SK-N-SH treated with all-trans-retinoic acid at 6 μM for 48 hours (cell line): ENCODE results near the gene IRAG1.

ENCODE experiments used
- ATAC-seq: fragments of 200-7000 bp; cut with Tn5 transposase; 3 replicates; pipeline ENCODE4 v1.9.1; 2020; ENCODE audit warnings: mild to moderate bottlenecking, moderate library complexity
- BACH2 ChIP-seq: fragments of 250-450 bp; sonication (Bioruptor Pico); IDR thresholded peaks from 2 replicates; pipeline ENCODE4 v1.9.0; 2021; ENCODE audit warnings: mild to moderate bottlenecking, borderline replicate concordance
- ESRRG ChIP-seq: fragments of 250-450 bp; sonication (Bioruptor Pico); IDR thresholded peaks from 2 replicates; pipeline ENCODE4 v1.6.1; 2021; ENCODE audit warnings: mild to moderate bottlenecking
- GLIS3 ChIP-seq: fragments of 250-450 bp; sonication (Bioruptor Pico); IDR thresholded peaks from 2 replicates; pipeline ENCODE4 v1.5.0; 2020; ENCODE audit warnings: mild to moderate bottlenecking, moderate library complexity
- PPARA ChIP-seq: fragments of 250-450 bp; sonication (Bioruptor Pico); IDR thresholded peaks from 2 replicates; pipeline ENCODE4 v1.5.0; 2020; ENCODE audit warnings: mild to moderate bottlenecking, borderline replicate concordance
- RARB ChIP-seq: fragments of 250-450 bp; sonication (Bioruptor Pico); IDR thresholded peaks from 2 replicates; pipeline ENCODE4 v1.8.0; 2021; ENCODE audit warnings: mild to moderate bottlenecking, moderate library complexity
- TCF4 ChIP-seq: fragments of 250-450 bp; sonication (Bioruptor Pico); IDR thresholded peaks from 2 replicates; pipeline ENCODE4 v1.8.0; 2021; ENCODE audit warnings: mild to moderate bottlenecking, moderate library complexity, borderline replicate concordance
- ZNF70 ChIP-seq: fragments of 450-650 bp; formaldehyde crosslinking; IDR thresholded peaks from 2 replicates; pipeline ENCODE4 v1.5.0; 2020; ENCODE audit warnings: mild to moderate bottlenecking, moderate library complexity
- ZNF8 ChIP-seq: fragments of 450-650 bp; formaldehyde crosslinking; IDR thresholded peaks from 2 replicates; pipeline ENCODE4 v1.5.0; 2020; ENCODE audit warnings: mild to moderate bottlenecking, moderate library complexity
- TF ChIP-seq, protein P1 (sequence below): fragments of 250-450 bp; sonication (Bioruptor Pico); IDR thresholded peaks from 2 replicates; pipeline ENCODE4 v1.5.0; 2020; ENCODE audit warnings: mild to moderate bottlenecking, moderate library complexity
- TF ChIP-seq, protein P2 (sequence below): fragments of 250-450 bp; sonication (Bioruptor Pico); IDR thresholded peaks from 2 replicates; pipeline ENCODE4 v1.8.0; 2021; ENCODE audit warnings: low read depth, mild to moderate bottlenecking, moderate library complexity, borderline replicate concordance
- TF ChIP-seq, protein P3 (sequence below): fragments of 250-450 bp; sonication (Bioruptor Pico); IDR thresholded peaks from 2 replicates; pipeline ENCODE4 v1.5.1; 2020; ENCODE audit warnings: low read depth, mild to moderate bottlenecking, moderate library complexity
- TF ChIP-seq, protein P4 (sequence below): fragments of 250-450 bp; sonication (Bioruptor Pico); IDR thresholded peaks from 2 replicates; pipeline ENCODE4 v1.8.0; 2020; ENCODE audit warnings: mild to moderate bottlenecking, moderate library complexity, borderline replicate concordance

The IRAG1 gene, protein sequence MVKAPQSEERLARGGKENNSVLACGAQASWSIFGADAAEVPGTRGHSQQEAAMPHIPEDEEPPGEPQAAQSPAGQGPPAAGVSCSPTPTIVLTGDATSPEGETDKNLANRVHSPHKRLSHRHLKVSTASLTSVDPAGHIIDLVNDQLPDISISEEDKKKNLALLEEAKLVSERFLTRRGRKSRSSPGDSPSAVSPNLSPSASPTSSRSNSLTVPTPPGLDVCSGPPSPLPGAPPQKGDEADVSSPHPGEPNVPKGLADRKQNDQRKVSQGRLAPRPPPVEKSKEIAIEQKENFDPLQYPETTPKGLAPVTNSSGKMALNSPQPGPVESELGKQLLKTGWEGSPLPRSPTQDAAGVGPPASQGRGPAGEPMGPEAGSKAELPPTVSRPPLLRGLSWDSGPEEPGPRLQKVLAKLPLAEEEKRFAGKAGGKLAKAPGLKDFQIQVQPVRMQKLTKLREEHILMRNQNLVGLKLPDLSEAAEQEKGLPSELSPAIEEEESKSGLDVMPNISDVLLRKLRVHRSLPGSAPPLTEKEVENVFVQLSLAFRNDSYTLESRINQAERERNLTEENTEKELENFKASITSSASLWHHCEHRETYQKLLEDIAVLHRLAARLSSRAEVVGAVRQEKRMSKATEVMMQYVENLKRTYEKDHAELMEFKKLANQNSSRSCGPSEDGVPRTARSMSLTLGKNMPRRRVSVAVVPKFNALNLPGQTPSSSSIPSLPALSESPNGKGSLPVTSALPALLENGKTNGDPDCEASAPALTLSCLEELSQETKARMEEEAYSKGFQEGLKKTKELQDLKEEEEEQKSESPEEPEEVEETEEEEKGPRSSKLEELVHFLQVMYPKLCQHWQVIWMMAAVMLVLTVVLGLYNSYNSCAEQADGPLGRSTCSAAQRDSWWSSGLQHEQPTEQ

DNA sequence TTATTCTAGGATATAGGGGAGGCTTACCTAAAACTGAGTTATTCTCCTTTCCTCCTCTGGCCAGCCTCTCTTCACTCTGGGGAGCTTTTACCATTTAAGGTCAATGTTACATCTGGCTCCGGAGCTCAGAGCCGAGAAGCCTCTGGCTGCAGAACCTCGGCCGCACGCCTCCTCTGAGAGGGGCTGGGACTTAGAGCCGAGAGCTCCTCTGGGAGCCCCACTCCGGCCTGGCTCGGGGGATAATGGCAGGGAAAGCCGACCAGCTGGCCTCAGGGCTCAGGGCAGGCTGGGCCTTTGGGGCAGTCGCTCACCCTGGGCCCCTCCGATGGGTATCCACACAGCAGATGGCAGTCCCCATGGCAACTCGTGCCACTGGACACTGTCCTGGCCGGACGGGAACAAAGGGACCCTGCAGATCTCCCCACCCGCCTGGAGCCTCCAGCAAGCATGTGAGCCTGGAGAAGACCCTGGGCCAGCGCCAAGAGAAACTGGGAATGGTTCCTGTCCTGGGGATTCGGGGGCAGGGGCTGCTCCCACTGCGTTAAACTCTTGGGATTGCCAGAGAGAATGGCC lies at the start of gene IRAG1:
TSS of gene IRAG1 (minus strand) at position 247 of the 573 bp plus-strand sequence. CDS start at position 94, 153 bp downstream.
- peak; percentile 41; the same call in 1 of the 3 replicates for ATAC-seq
- TF ChIP-seq ZNF8 (no peak), ESRRG (CRISPR knock-in tag) (no peak), PPARA (CRISPR knock-in tag) (no peak), ZNF70 (CRISPR knock-in tag) (no peak), RARB (no peak), GLIS3 (no peak), BACH2 (CRISPR knock-in tag) (no peak)
- TF ChIP-seq, protein P1, sequence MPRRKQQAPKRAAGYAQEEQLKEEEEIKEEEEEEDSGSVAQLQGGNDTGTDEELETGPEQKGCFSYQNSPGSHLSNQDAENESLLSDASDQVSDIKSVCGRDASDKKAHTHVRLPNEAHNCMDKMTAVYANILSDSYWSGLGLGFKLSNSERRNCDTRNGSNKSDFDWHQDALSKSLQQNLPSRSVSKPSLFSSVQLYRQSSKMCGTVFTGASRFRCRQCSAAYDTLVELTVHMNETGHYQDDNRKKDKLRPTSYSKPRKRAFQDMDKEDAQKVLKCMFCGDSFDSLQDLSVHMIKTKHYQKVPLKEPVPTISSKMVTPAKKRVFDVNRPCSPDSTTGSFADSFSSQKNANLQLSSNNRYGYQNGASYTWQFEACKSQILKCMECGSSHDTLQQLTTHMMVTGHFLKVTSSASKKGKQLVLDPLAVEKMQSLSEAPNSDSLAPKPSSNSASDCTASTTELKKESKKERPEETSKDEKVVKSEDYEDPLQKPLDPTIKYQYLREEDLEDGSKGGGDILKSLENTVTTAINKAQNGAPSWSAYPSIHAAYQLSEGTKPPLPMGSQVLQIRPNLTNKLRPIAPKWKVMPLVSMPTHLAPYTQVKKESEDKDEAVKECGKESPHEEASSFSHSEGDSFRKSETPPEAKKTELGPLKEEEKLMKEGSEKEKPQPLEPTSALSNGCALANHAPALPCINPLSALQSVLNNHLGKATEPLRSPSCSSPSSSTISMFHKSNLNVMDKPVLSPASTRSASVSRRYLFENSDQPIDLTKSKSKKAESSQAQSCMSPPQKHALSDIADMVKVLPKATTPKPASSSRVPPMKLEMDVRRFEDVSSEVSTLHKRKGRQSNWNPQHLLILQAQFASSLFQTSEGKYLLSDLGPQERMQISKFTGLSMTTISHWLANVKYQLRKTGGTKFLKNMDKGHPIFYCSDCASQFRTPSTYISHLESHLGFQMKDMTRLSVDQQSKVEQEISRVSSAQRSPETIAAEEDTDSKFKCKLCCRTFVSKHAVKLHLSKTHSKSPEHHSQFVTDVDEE = no peak
- TF ChIP-seq, protein P2, sequence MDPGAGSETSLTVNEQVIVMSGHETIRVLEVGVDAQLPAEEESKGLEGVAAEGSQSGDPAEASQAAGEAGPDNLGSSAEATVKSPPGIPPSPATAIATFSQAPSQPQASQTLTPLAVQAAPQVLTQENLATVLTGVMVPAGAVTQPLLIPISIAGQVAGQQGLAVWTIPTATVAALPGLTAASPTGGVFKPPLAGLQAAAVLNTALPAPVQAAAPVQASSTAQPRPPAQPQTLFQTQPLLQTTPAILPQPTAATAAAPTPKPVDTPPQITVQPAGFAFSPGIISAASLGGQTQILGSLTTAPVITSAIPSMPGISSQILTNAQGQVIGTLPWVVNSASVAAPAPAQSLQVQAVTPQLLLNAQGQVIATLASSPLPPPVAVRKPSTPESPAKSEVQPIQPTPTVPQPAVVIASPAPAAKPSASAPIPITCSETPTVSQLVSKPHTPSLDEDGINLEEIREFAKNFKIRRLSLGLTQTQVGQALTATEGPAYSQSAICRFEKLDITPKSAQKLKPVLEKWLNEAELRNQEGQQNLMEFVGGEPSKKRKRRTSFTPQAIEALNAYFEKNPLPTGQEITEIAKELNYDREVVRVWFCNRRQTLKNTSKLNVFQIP = no peak
- TF ChIP-seq, protein P3, sequence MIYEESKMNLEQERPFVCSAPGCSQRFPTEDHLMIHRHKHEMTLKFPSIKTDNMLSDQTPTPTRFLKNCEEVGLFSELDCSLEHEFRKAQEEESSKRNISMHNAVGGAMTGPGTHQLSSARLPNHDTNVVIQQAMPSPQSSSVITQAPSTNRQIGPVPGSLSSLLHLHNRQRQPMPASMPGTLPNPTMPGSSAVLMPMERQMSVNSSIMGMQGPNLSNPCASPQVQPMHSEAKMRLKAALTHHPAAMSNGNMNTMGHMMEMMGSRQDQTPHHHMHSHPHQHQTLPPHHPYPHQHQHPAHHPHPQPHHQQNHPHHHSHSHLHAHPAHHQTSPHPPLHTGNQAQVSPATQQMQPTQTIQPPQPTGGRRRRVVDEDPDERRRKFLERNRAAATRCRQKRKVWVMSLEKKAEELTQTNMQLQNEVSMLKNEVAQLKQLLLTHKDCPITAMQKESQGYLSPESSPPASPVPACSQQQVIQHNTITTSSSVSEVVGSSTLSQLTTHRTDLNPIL (CRISPR knock-in tag) = no peak
- TF ChIP-seq, protein P4, sequence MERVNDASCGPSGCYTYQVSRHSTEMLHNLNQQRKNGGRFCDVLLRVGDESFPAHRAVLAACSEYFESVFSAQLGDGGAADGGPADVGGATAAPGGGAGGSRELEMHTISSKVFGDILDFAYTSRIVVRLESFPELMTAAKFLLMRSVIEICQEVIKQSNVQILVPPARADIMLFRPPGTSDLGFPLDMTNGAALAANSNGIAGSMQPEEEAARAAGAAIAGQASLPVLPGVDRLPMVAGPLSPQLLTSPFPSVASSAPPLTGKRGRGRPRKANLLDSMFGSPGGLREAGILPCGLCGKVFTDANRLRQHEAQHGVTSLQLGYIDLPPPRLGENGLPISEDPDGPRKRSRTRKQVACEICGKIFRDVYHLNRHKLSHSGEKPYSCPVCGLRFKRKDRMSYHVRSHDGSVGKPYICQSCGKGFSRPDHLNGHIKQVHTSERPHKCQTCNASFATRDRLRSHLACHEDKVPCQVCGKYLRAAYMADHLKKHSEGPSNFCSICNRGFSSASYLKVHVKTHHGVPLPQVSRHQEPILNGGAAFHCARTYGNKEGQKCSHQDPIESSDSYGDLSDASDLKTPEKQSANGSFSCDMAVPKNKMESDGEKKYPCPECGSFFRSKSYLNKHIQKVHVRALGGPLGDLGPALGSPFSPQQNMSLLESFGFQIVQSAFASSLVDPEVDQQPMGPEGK (CRISPR knock-in tag) = no peak

DNA sequence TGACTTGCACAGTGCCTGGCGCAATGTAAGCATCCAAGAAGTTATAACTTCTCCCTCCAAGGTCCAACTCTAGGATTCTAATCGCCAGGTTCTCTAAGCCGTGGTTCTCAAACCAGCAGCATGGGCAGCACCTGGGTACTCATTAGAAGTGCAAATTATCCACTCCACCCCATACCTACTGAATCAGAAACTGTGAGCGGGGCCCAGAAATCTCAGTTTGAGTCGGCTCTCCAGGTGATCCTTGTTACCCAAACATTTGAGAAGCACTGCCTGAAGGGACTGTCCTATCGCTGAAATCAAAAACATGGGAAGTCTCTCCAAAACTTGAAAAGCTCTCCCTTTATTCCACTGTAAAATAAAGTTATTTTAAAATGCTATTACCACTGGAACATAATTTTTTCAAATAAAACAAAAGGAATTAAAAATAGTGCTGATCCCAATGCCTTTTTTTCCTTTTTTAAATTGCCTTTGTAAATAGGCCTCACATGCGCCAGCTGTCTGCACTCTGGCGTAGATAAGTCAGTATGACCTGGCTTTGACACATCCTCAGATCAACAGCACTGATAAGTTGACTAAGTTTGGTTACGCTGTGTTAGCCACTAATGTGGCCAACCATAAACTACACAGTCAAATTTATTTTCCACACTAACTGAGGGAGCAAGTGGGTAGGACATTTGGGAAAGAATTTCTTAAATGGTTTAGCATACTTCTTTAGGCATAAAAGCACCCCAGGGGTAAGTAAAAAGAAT lies 49.1 kb upstream of the IRAG1 start:
- TF ChIP-seq, protein P4 (CRISPR knock-in tag) = no peak
- TF ChIP-seq, protein P1 = peak; percentile 16; the same call in 1 of the 2 replicates
- no peak for TF ChIP-seq GLIS3
- TF ChIP-seq TCF4 = peak; percentile 40; the same call in 1 of the 2 replicates
- ATAC-seq = peak; percentile 91
